PC-3 (cell line): ENCODE results near the gene F5. TPM values are rescaled to one million over a fixed set of nuclear protein-coding genes. Genes with fewer than 3 reads are reported as not detected.

Experiments used
- ATAC-seq: fragments of 200-7000 bp; cut with Tn5 transposase; 2 replicates; pipeline ENCODE4 v1.9.1; 2020; ENCODE audit warnings: mild to moderate bottlenecking, moderate library complexity
- BruUV-seq: library from RNA; stranded (reverse); fragments of 400-500 nt; replicated peaks from 2 replicates; lab custom pipeline; 2021; lab: Mats Ljungman, UMichigan
- CTCF ChIA-PET: fragments of 300-600 bp; sonication (Branson Sonifier 250); formaldehyde crosslinking; loops from one replicate; lab custom pipeline; 2022; ENCODE audit warnings: antibody characterized with exemption; lab: Charles Lee
- POLR2A ChIA-PET: fragments of 300-600 bp; sonication (Branson Sonifier 250); formaldehyde crosslinking; loops from one replicate; lab custom pipeline; 2022; ENCODE audit warnings: antibody characterized with exemption; ENCODE audit not compliant: unreplicated experiment; lab: Charles Lee
- DNase-seq: peaks from one replicate; pipeline ENCODE4 v3.0.0-alpha.2; 2015
- H2AFZ ChIP-seq: fragments of 300-600 bp; sonication (generic); 2 replicates; pipeline ENCODE4 v1.6.0; 2016; ENCODE audit warnings: antibody characterized with exemption, low read length
- H3F3A ChIP-seq: fragments of 300-600 bp; sonication (generic); one replicate; pipeline ENCODE4 v1.6.0; 2017; ENCODE audit warnings: antibody characterized with exemption, low read length, control low read depth, mild to moderate bottlenecking; ENCODE audit not compliant: unreplicated experiment
- H3K27ac ChIP-seq: fragments of 300-600 bp; sonication (generic); 2 replicates; pipeline ENCODE4 v1.5.1; 2016; ENCODE audit warnings: mild to moderate bottlenecking, low read length
- H3K27me3 ChIP-seq: fragments of 300-600 bp; sonication (generic); 2 replicates; pipeline ENCODE4 v1.6.1; 2016; ENCODE audit warnings: low read length, mixed read lengths
- H3K36me3 ChIP-seq: fragments of 300-600 bp; sonication (generic); 2 replicates; pipeline ENCODE4 v1.6.1; 2016; ENCODE audit warnings: low read depth, mixed run types, low read length, mixed read lengths
- H3K4me1 ChIP-seq: fragments of 300-600 bp; sonication (generic); 2 replicates; pipeline ENCODE4 v1.5.1; 2016; ENCODE audit warnings: low read length; ENCODE audit not compliant: insufficient read depth
- H3K4me2 ChIP-seq: fragments of 300-600 bp; sonication (generic); 2 replicates; pipeline ENCODE4 v1.6.0; 2016; ENCODE audit warnings: low read length
- H3K4me3 ChIP-seq: fragments of 300-600 bp; sonication (generic); 2 replicates; pipeline ENCODE4 v1.5.1; 2016; ENCODE audit warnings: mild to moderate bottlenecking, low read length, mixed read lengths
- H3K79me2 ChIP-seq: fragments of 300-600 bp; sonication (generic); 2 replicates; pipeline ENCODE4 v1.6.1; 2017; ENCODE audit warnings: low read length, mixed read lengths
- H3K9ac ChIP-seq: fragments of 300-600 bp; sonication (generic); 2 replicates; pipeline ENCODE4 v1.6.0; 2016; ENCODE audit warnings: mild to moderate bottlenecking, low read length
- H3K9me2 ChIP-seq: fragments of 300-600 bp; sonication (generic); replicated peaks from 2 replicates; pipeline ENCODE4 v1.6.1; 2016; ENCODE audit warnings: mixed run types, low read length, mixed read lengths
- H3K9me3 ChIP-seq: fragments of 300-600 bp; sonication (generic); 2 replicates; pipeline ENCODE4 v1.6.1; 2016; ENCODE audit warnings: low read length, mixed read lengths
- H4K20me1 ChIP-seq: fragments of 300-600 bp; sonication (generic); 2 replicates; pipeline ENCODE4 v1.6.1; 2016; ENCODE audit warnings: low read length, mixed read lengths
- EZH2 ChIP-seq: fragments of 300-600 bp; sonication (generic); IDR thresholded peaks from one replicate; pipeline ENCODE4 v1.6.1; 2017; ENCODE audit warnings: antibody characterized with exemption, mild to moderate bottlenecking, low read length; ENCODE audit not compliant: unreplicated experiment
- EZH2phosphoT487 ChIP-seq: fragments of 300-600 bp; sonication (generic); IDR thresholded peaks from 2 replicates; pipeline ENCODE4 v1.6.1; 2018; ENCODE audit warnings: mild to moderate bottlenecking, antibody characterized with exemption, low read length, borderline replicate concordance
- intact Hi-C: fragments of 100-400 bp; cut with micrococcal nuclease; formaldehyde crosslinking; loops from 2 replicates; pipeline ENCODE4 v1.9.0; 2023
- total RNA-seq: library from RNA; depleted of rRNA; stranded (reverse); fragments of >200 nt; gene quantifications from 2 replicates; pipeline ENCODE4 v1.2.3, GENCODE V29; 2014
- TF ChIP-seq, protein P1 (sequence below): fragments of 300-600 bp; sonication (generic); conservative IDR thresholded peaks from 2 replicates; pipeline ENCODE4 v1.5.1; 2017; ENCODE audit warnings: antibody characterized with exemption, low read depth, mild to moderate bottlenecking, low read length

The F5 gene
- total RNA-seq, 1 experiment from 2014 or later, result not detected

DNA sequence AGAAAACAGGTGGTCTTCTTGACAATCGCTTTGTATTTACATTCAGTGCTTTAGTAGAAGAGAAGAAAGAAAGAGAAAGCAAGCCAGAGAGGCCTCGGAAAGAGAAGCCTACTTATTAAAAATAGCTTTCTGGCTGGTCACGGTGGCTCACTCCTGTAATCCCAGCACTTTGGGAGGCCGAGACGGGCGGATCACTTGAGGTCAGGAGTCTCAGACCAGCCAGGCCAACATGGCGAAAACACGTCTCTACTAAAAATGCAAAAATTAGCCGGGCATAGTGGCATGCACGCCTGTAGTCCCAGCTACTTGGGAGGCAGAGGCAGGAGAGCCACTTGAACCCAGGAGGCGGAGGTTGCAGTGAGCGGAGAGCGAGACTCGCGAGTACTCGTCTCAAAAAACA lies 98.7 kb downstream of the F5 start:
- no TSS peak for BruUV-seq
- Histone ChIP-seq H3K27ac (no peak overlapping the region), H3F3A (no peaks in the 10 kb centered on the region), H3K9ac (peak overlapping the region; percentile 22), H2AFZ (peak overlapping the region; percentile 84), H4K20me1 (0 out of 2 replicates have a peak, but pooled peaks cover 11% of the 10 kb centered on the region), H3K27me3 (no peaks in the 10 kb centered on the region), H3K36me3 (no peaks in the 10 kb centered on the region), H3K4me3 (peak overlapping the region; percentile 76), H3K9me3 (no peaks in the 10 kb centered on the region), H3K79me2 (peaks cover 33% of the 10 kb centered on the region), H3K4me2 (peak overlapping the region; percentile 88), H3K4me1 (peaks cover 45% of the 10 kb centered on the region), H3K9me2 (no peaks in the 10 kb centered on the region)
- POLR2A ChIA-PET, result no interaction called here
- CTCF ChIA-PET, result no interaction called here
- TF ChIP-seq EZH2 (no peak), EZH2phosphoT487 (no peak)
- TF ChIP-seq, protein P1, sequence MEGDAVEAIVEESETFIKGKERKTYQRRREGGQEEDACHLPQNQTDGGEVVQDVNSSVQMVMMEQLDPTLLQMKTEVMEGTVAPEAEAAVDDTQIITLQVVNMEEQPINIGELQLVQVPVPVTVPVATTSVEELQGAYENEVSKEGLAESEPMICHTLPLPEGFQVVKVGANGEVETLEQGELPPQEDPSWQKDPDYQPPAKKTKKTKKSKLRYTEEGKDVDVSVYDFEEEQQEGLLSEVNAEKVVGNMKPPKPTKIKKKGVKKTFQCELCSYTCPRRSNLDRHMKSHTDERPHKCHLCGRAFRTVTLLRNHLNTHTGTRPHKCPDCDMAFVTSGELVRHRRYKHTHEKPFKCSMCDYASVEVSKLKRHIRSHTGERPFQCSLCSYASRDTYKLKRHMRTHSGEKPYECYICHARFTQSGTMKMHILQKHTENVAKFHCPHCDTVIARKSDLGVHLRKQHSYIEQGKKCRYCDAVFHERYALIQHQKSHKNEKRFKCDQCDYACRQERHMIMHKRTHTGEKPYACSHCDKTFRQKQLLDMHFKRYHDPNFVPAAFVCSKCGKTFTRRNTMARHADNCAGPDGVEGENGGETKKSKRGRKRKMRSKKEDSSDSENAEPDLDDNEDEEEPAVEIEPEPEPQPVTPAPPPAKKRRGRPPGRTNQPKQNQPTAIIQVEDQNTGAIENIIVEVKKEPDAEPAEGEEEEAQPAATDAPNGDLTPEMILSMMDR, result no peak
- intact Hi-C loops, result loop anchor here (2.0 to 10.0 kb wide), 3 partner anchors 51 to 307 kb away; partner anchors contain the start of genes BLZF1, METTL18 and NME7
- ATAC-seq (no peak), DNase-seq (peak; percentile 30)

DNA sequence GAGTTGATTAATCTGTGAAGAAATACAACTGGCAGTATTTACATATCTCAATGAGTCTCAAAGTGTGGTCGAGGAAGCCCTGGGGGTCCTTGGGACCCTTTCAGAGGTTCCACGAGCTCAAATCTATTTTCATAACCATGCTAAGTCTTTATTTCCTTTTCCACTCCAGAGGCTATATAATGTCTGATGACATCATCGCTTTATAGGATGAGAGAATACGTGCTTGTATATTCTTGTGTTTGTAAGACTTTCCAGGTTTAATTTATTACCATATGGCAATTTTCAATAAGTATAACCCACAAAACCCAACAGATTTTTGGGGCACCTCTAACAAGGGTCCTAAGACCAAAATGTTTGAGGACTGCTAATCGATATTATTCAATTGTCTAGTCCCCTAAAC lies 99.1 kb downstream of the F5 start:
- no TSS peak for BruUV-seq
- no peaks in the 10 kb centered on the region for H3K27me3 ChIP-seq
- DNase-seq (peak; percentile 35), ATAC-seq (no peak)
- H3K9me2 ChIP-seq, result no peaks in the 10 kb centered on the region
- peak overlapping the region; percentile 76 for H3K27ac ChIP-seq
- ChIA-PET CTCF (no interaction called here), POLR2A (interaction anchor here (0.6 kb wide), 1 partner anchor 41 kb away, joined by 4 read pairs; no protein-coding TSS in a partner anchor)
- 0 out of 2 replicates have a peak, but pooled peaks cover 11% of the 10 kb centered on the region for H4K20me1 ChIP-seq
- peak overlapping the region; percentile 77 for H3K9ac ChIP-seq
- H3K4me1 ChIP-seq, result peaks cover 45% of the 10 kb centered on the region
- H3K36me3 ChIP-seq, result no peaks in the 10 kb centered on the region
- no peaks in the 10 kb centered on the region for H3F3A ChIP-seq
- peak overlapping the region; percentile 88 for H3K4me2 ChIP-seq
- intact Hi-C loops, result loop anchor here (2.0 to 10.0 kb wide), 3 partner anchors 52 to 308 kb away; partner anchors contain the start of genes BLZF1, METTL18 and NME7
- TF ChIP-seq, protein P1, result no peak
- TF ChIP-seq EZH2 (no peak), EZH2phosphoT487 (no peak)
- H3K4me3 ChIP-seq, result peak overlapping the region; percentile 76
- H3K79me2 ChIP-seq, result peaks cover 37% of the 10 kb centered on the region
- peak overlapping the region; percentile 84 for H2AFZ ChIP-seq
- H3K9me3 ChIP-seq, result no peaks in the 10 kb centered on the region
